Hematopoietic multipotent progenitor cell treated with erythropoietin and hydrocortisone succinate and interleukin-3 and kit ligand, for 6 days (in vitro differentiated cells): ENCODE results near the gene NAA60.

Experiments used
- DNase-seq: peaks from one replicate; pipeline ENCODE4 v3.0.0-alpha.2; 2015

NAA60 gene

GRCh38 chr16:3513892-3514583 lies 70.6 kb downstream of the NAA60 start:
- DNase-seq, result no peak

DNA sequence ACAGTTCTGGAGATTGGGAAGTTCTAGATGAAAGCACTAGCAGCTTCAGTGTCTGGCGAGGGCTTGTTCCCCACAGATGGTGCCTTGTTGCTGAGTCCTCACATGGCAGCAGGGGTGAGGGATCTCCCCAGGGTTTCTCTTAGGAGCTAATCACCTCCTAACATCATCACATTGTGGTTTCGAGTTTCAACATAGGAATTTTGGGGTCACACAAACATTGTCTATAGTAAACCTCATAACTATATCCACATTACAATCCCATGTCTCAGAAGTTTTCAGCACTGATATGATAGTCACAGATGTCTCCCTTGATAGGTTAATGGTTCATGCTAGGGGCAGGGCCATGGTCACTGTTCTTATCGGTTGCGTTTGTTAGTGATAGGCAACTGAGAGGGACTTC lies 71.1 kb downstream of the NAA60 start:
- DNase-seq, result no peak

GRCh38 chr16:3515897-3516296 lies 72.4 kb downstream of the NAA60 start:
- DNase-seq, result no peak

DNA sequence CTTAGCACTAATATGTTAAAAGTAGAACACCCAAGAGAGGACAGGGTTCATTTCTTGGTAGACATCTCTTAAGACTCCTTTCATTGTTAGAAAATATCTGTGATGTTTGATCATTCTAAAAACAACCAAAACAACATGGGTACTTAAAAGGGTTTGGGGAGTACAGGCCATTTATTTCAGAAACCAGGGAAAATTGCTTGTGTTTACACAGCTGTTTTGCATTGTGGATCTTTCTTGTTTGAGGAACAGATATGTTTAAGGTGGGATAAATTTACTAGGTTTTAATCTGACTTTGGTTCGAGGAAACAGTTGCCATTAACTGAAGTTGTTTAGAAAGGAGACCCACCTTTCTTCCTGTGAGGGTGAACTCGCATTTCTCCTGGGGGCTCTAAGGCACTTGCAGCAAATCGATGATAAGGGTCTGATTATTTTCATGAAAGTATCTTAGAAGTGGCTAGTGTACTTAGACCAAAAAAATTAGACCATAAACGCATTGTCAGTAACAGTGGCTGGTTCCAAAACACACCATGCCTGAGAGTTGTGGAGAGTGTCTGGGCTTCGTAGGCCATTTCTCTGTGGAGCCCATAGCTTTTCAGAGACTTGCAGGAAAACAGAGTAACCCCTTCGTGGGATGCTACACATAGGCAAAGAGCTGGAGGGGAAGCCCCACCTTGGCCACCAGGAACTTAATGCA lies 75.0 kb downstream of the NAA60 start:
- DNase-seq, result no peak

DNA sequence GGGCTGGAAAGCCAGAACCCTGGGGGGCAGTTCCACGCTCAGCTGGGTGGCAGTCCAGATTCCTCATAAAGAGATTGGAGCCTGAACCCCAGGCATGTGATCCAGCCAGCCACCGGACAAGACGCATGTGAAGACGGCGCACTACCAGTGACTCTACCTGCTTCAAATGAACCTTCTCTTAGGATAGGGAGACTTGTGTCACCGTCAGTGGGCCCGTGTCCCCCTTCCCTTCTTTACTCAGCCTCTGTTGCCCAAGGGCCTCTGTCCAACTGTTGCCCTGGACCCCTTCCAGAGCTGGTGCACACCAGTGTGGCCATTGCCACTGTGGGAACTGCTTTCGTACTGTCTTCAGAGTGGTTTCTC lies 75.5 kb downstream of the NAA60 start:
- no peak for DNase-seq

GRCh38 chr16:3519581-3519980 lies 76.1 kb downstream of the NAA60 start:
- DNase-seq, result no peak

DNA sequence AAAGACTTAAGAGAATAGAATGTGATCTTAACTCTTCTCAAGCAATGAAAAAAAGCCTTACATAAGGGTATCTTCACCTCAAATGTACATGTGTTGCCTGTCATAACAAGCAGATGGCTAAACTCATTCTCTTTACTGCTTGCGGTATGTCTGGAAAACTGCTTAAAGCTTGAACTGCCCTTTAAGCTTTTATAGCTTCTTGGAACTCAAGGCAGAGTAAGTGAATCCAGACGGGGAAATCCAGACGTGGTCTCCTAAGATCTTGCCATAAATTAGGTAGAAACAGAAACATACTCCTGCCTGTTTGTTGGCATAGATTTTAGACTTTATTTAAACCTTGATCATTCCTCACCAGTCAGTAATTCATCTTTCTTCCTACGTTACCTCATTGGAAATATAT lies 76.9 kb downstream of the NAA60 start:
- DNase-seq, result no peak

DNA sequence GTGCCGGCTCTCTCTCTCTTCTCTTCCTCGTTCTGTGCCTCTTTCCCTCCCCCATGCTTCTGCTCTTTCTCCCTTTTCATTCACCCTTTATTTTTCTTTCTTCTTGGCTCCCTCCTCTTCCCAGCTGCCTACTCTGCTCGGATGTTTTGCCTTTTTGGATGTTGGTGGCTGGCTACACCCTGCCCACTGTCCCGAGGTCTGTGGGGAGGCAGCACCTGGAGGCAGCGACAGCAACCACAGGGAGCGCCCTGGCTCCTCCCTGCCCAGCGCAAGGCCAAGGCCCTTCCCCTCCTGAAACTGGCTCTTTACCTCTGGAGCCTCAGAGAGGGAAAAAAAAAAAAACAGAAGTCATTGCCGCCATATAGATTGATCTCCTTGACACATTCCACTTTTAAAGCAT lies 77.4 kb downstream of the NAA60 start:
- no peak for DNase-seq

DNA sequence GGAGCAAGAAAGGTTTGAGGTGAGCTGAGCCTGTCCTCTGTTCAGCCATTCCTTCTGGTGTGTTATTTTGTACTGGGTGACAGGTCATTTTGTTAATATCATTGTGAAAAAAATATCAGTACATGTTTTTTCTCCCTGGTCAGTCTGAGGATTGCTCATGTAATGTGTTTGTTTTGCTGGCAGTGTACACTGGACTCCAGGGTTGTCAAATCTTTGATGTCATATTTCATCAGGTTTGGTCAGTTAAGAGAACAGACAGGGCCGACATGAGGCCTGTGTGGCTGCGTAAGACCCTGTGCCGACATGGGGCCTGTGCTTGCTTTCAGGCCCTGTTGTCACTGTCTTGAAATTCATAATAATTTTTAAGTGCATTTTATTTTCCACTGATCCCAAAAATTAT lies 79.8 kb downstream of the NAA60 start:
- no peak for DNase-seq

DNA sequence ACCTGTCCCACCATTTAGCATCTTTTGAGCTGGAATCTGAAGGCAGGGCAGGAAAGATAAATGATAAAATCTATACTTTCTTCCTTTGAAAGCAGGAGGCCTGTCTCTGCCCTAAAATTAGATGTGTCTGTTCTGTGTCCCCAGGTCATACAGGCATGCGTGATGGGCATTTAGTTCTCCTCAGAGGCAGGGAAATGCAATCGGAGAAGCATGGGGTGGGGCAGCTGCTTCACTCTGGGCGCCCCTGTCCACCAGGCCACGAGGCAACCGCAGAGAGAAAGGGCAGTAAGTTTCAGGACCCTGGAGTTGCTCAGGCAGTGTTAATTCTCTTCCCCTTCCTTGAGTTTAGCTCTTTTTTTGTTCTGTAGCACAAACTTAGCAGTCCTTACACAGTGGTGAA lies 82.5 kb downstream of the NAA60 start:
- no peak for DNase-seq

DNA sequence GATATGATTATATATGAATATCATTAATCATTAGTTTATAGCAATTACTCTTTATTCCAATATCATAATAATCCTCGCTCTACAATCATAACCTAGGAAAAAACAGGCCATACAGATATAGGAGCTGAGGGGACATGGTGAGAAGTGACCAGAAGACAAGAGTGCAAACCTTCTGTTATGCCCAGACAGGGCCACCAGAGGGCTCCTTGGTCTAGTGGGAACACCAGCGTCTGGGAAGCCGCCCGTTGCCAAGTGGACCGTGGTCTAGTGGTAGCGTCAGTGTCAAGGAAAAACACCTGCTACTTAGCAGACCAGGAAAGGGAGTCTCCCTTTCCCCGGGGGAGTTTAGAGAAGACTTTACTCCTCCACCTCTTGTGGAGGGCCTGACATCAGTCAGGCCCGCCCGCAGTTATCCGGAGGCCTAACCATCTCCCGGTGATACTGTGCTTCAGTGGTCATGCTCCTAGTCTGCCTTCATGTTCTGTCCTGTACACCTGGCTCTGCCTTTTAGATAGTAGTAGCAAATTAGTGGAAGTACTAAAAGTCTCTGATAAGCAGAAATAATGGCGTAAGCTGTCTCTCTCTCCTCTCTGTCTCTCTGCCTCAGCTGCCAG lies 83.8 kb downstream of the NAA60 start:
- peak; percentile 76 for DNase-seq

GRCh38 chr16:3528406-3528805 lies 84.9 kb downstream of the NAA60 start:
- DNase-seq, result no peak

DNA sequence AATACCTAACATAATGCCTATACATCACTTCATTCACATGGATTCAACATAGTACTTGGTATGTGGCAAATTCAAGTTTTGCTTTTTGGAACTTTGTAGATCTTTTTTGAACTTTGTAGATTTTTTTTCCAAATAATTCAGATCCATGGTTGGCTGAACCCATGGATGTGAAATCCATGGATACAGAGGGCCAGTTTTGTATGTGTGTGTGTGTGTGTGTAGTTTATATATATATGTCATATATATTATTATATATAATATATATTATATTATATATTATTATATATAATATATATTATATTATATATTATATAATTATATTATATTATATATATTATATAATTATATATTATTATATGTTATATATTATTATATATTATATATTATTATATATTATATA lies 85.7 kb downstream of the NAA60 start:
- no peak for DNase-seq

DNA sequence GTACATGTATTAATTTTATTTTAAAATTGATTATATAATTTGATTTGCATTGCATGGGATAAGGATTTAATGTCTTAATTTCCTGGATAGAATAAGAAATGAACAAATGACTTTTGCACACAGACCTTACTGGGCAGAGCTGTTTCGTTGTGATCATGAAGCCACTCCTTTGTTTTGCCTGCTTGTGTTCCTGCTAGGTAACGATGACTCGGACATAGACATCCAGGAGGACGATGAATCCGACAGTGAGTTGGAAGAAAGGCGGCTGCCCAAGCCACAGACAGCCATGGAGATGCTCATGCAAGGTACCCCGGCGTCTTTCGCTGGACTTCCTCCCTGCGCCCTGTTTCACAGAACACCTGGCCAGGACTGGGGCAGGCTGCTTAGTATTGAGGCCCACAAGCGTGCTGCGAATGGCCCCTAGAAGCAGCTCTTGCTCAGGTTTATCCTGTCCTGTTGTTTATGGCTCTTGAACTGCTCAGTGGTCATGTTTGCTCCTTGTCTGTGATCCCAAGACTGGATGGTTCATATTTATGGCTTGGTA lies 87.0 kb downstream of the NAA60 start:
- no peak for DNase-seq

- no peak for DNase-seq
Measured at GRCh38 chr16:3532741-3533140, 89.3 kb downstream of the NAA60 start.

- no peak for DNase-seq
Measured at GRCh38 chr16:3534126-3534525, 90.6 kb downstream of the NAA60 start.

- DNase-seq, result no peak
Measured at GRCh38 chr16:3536271-3536731, 92.8 kb downstream of the NAA60 start.
